IgD-negative memory B cell (primary cell): Measurements from ENCODE around the gene OR2V2. TPM values are rescaled to one million over a fixed set of nuclear protein-coding genes. Genes with fewer than 3 reads are reported as not detected.
"Not testable (repeated sequence)": the region's sequence is repeated elsewhere in the genome, so short reads cannot be mapped to it uniquely, and the experiment has no call there.

ENCODE experiments used
- H3K27ac Mint-ChIP-seq, 3 donors: one replicate each; pipeline ENCODE4 v1.8.0; 2020 to 2022; ENCODE audit warnings: mild to moderate bottlenecking in 3 of 3, mixed read lengths in 3 of 3, moderate library complexity in 1 of 3
- H3K27me3 Mint-ChIP-seq: one replicate; pipeline ENCODE4 v1.8.0; 2021; ENCODE audit warnings: mixed read lengths
- H3K36me3 Mint-ChIP-seq: one replicate; pipeline ENCODE4 v1.8.0; 2020; ENCODE audit warnings: mild to moderate bottlenecking, mixed read lengths
- H3K4me1 Mint-ChIP-seq, 3 donors: one replicate each; pipeline ENCODE4 v1.8.0; 2020 to 2022; ENCODE audit warnings: mixed read lengths in 3 of 3, mild to moderate bottlenecking in 1 of 3
- H3K4me3 Mint-ChIP-seq, 4 donors: one replicate each; pipeline ENCODE4 v1.8.0; 2020 to 2022; ENCODE audit warnings: mild to moderate bottlenecking in 4 of 4, mixed read lengths in 4 of 4, moderate library complexity in 3 of 4
- H3K9me3 Mint-ChIP-seq, 3 donors: one replicate each; pipeline ENCODE4 v1.8.0; 2020 to 2021; ENCODE audit warnings: mixed read lengths in 3 of 3, mild to moderate bottlenecking in 1 of 3
- polyA plus RNA-seq: library from polyadenylated mRNA; unstranded; fragments of 300-500 nt; fragmentation: Illumina TruSeq; gene quantifications from one replicate; pipeline ENCODE4 v1.2.3, GENCODE V29; 2021

Gene OR2V2
- polyA plus RNA-seq, 1 donor from 2014 or later = not detected

GRCh38 chr5:181166812-181167733 lies 19.7 kb downstream of the OR2V2 start:
- Mint-ChIP-seq H3K4me3 (peak overlapping the region in 2 of 4 donors; percentile 30 to 61), H3K36me3 (peaks cover 2% of the 10 kb centered on the region), H3K27ac (peak overlapping the region; percentile 33 to 95 (median 93)), H3K9me3 (peaks cover 4 to 24% (median 9%) of the 10 kb centered on the region in 3 donors), H3K4me1 (peaks cover 22 to 30% (median 26%) of the 10 kb centered on the region in 3 donors), H3K27me3 (peaks cover 56% of the 10 kb centered on the region)

GRCh38 chr5:181167814-181168488 lies 20.6 kb downstream of the OR2V2 start:
- Mint-ChIP-seq H3K36me3 (peaks cover 3% of the 10 kb centered on the region), H3K4me1 (peaks cover 29 to 35% (median 30%) of the 10 kb centered on the region in 3 donors), H3K27me3 (peaks cover 60% of the 10 kb centered on the region), H3K27ac (peak overlapping the region; percentile 33 to 95 (median 93)), H3K9me3 (peaks cover 4 to 25% (median 9%) of the 10 kb centered on the region in 3 donors), H3K4me3 (peak overlapping the region in 3 of 4 donors; percentile 30 to 68 (median 61))

- H3K9me3 Mint-ChIP-seq = peaks cover 2 to 24% (median 9%) of the 10 kb centered on the region in 3 donors
- peak overlapping the region; percentile 93 to 99 (median 95) for H3K27ac Mint-ChIP-seq
- peak overlapping the region; percentile 30 to 84 (median 47) for H3K4me3 Mint-ChIP-seq
- peaks cover 8% of the 10 kb centered on the region for H3K36me3 Mint-ChIP-seq
- H3K4me1 Mint-ChIP-seq = peaks cover 30 to 42% (median 34%) of the 10 kb centered on the region in 3 donors
- H3K27me3 Mint-ChIP-seq = peaks cover 63% of the 10 kb centered on the region
Measured at GRCh38 chr5:181168595-181169118, 21.3 kb downstream of the OR2V2 start.

- Mint-ChIP-seq H3K27me3 (peaks cover 62% of the 10 kb centered on the region), H3K27ac (peak overlapping the region; percentile 93 to 99 (median 95)), H3K4me3 (peak overlapping the region in 2 of 4 donors; percentile 16 to 84), H3K9me3 (peaks cover 2 to 17% (median 9%) of the 10 kb centered on the region in 3 donors), H3K4me1 (peaks cover 28 to 40% (median 31%) of the 10 kb centered on the region in 3 donors)
- not testable (repeated sequence) for H3K36me3 Mint-ChIP-seq
Measured at GRCh38 chr5:181169459-181170236, 22.3 kb downstream of the OR2V2 start.

- Mint-ChIP-seq H3K36me3 (peaks cover 9% of the 10 kb centered on the region), H3K4me3 (peak overlapping the region; percentile 34 to 84 (median 66)), H3K4me1 (peaks cover 27 to 38% (median 31%) of the 10 kb centered on the region in 3 donors), H3K27ac (peak overlapping the region; percentile 93 to 99 (median 95)), H3K9me3 (peaks cover 2 to 15% (median 8%) of the 10 kb centered on the region in 3 donors), H3K27me3 (peaks cover 62% of the 10 kb centered on the region)
Measured at GRCh38 chr5:181170237-181170825, 22.9 kb downstream of the OR2V2 start.

GRCh38 chr5:181170996-181171395 lies 23.6 kb downstream of the OR2V2 start:
- peaks cover 0 to 13% (median 4%) of the 10 kb centered on the region in 3 donors for H3K9me3 Mint-ChIP-seq
- peaks cover 56% of the 10 kb centered on the region for H3K27me3 Mint-ChIP-seq
- peak overlapping the region; percentile 93 to 99 (median 95) for H3K27ac Mint-ChIP-seq
- peak overlapping the region in 3 of 4 donors; percentile 58 to 84 (median 67) for H3K4me3 Mint-ChIP-seq
- H3K36me3 Mint-ChIP-seq = peaks cover 9% of the 10 kb centered on the region
- H3K4me1 Mint-ChIP-seq = peaks cover 28 to 33% (median 30%) of the 10 kb centered on the region in 3 donors

GRCh38 chr5:181171782-181172181 lies 24.4 kb downstream of the OR2V2 start:
- peak overlapping the region; percentile 76 to 90 (median 90) for H3K27ac Mint-ChIP-seq
- H3K9me3 Mint-ChIP-seq = peaks cover 0 to 8% (median 4%) of the 10 kb centered on the region in 3 donors
- peaks cover 23 to 32% (median 25%) of the 10 kb centered on the region in 3 donors for H3K4me1 Mint-ChIP-seq
- no peak overlapping the region for H3K4me3 Mint-ChIP-seq
- peaks cover 9% of the 10 kb centered on the region for H3K36me3 Mint-ChIP-seq
- H3K27me3 Mint-ChIP-seq = peaks cover 49% of the 10 kb centered on the region

GRCh38 chr5:181173027-181173419 lies 25.6 kb downstream of the OR2V2 start:
- Mint-ChIP-seq H3K4me1 (peaks cover 20 to 25% (median 21%) of the 10 kb centered on the region in 3 donors), H3K4me3 (peak overlapping the region; percentile 79 to 95 (median 87)), H3K36me3 (peaks cover 11% of the 10 kb centered on the region), H3K9me3 (peaks cover 0 to 6% (median 0%) of the 10 kb centered on the region in 3 donors), H3K27ac (peak overlapping the region; percentile 90 to 91 (median 90)), H3K27me3 (peaks cover 38% of the 10 kb centered on the region)

- peak overlapping the region; percentile 79 to 95 (median 87) for H3K4me3 Mint-ChIP-seq
- H3K4me1 Mint-ChIP-seq = peaks cover 20 to 23% (median 21%) of the 10 kb centered on the region in 3 donors
- peak overlapping the region; percentile 90 to 91 (median 90) for H3K27ac Mint-ChIP-seq
- H3K36me3 Mint-ChIP-seq = peaks cover 11% of the 10 kb centered on the region
- H3K9me3 Mint-ChIP-seq = peaks cover 0 to 6% (median 0%) of the 10 kb centered on the region in 3 donors
- H3K27me3 Mint-ChIP-seq = peaks cover 34% of the 10 kb centered on the region
Measured at GRCh38 chr5:181173420-181174342, 26.3 kb downstream of the OR2V2 start.

GRCh38 chr5:181176254-181176952 lies 29.0 kb downstream of the OR2V2 start:
- H3K9me3 Mint-ChIP-seq = peaks cover 0 to 2% (median 0%) of the 10 kb centered on the region in 3 donors

GRCh38 chr5:181177559-181177958 lies 30.2 kb downstream of the OR2V2 start:
- H3K4me3 Mint-ChIP-seq, H3K36me3 Mint-ChIP-seq, H3K9me3 Mint-ChIP-seq: not testable (repeated sequence)
- Mint-ChIP-seq H3K27me3 (peaks cover 13% of the 10 kb centered on the region), H3K4me1 (peaks cover 17 to 22% (median 19%) of the 10 kb centered on the region in 3 donors), H3K27ac (peak overlapping the region in 1 of 3 donors; percentile 71)

More at GRCh38 chr5:181176254-181176952, 29.0 kb downstream of the OR2V2 start:
- H3K27me3 Mint-ChIP-seq = peaks cover 15% of the 10 kb centered on the region
- H3K4me3 Mint-ChIP-seq = peak overlapping the region in 2 of 4 donors; percentile 5 to 14
- H3K27ac Mint-ChIP-seq = peak overlapping the region in 1 of 3 donors; percentile 74
- peaks cover 11 to 18% (median 14%) of the 10 kb centered on the region in 3 donors for H3K4me1 Mint-ChIP-seq
- peaks cover 8% of the 10 kb centered on the region for H3K36me3 Mint-ChIP-seq
